ENCODE measurements around the gene ESPN. TPM values are rescaled to one million over a fixed set of nuclear protein-coding genes. Genes with fewer than 3 reads are reported as not detected.

The ESPN gene
- total RNA-seq, 1 experiment from 2014 or later, result 53.1 TPM

- H3T11ph ChIP-seq (ENCODE audit: low read length), result no peak overlapping the region
- H3K79me1 ChIP-seq (ENCODE audit: insufficient read depth, low read depth, low read length, poor library complexity, severe bottlenecking), result no peaks in the 10 kb centered on the region
- H3K27ac ChIP-seq (ENCODE audit: insufficient read length, low read depth, low read length), result no peak overlapping the region
- H2BK20ac ChIP-seq (ENCODE audit: low read depth, low read length, poor library complexity, severe bottlenecking), result no peak overlapping the region
- DNase-seq, result no peak
- H3K18ac ChIP-seq (ENCODE audit: insufficient read length, low read depth, low read length), result no peak overlapping the region
- no peak for TF ChIP-seq CTCF (conservative IDR thresholded peaks at IDR 0.05)
- no peaks in the 10 kb centered on the region for H3K79me2 ChIP-seq (ENCODE audit: insufficient read depth, low read length)
- H3K56ac ChIP-seq (ENCODE audit: insufficient read length, low read depth, low read length), result no peak overlapping the region
- no peaks in the 10 kb centered on the region for H4K20me1 ChIP-seq (ENCODE audit: control insufficient read depth, insufficient read depth, insufficient read length)
- H2BK12ac ChIP-seq (ENCODE audit: insufficient read length, low read depth, low read length), result no peak overlapping the region
- H2AK5ac ChIP-seq (ENCODE audit: insufficient read length, low read length), result no peak overlapping the region
- H3K9me3 Mint-ChIP-seq, result no peaks in the 10 kb centered on the region
- no peak overlapping the region for H3K4ac ChIP-seq (ENCODE audit: low read depth, low read length)
- no peak overlapping the region for H2BK5ac ChIP-seq (ENCODE audit: insufficient read length, low read length)
- no peak overlapping the region for H3K4me2 ChIP-seq (ENCODE audit: insufficient read depth, insufficient read length, low read length)
- H3K23ac ChIP-seq (ENCODE audit: insufficient read length, low read depth, low read length), result no peak overlapping the region
- no peaks in the 10 kb centered on the region for H3K23me2 ChIP-seq (ENCODE audit: insufficient read length, low read depth, low read length, poor library complexity, severe bottlenecking)
- H3K4me1 ChIP-seq (ENCODE audit: insufficient read depth, low read length), result no peaks in the 10 kb centered on the region
- peaks cover 0 to 3% of the 10 kb centered on the region in 2 experiments; a peak in 2 of 4 replicates for H3K4me1 Mint-ChIP-seq
- H3K27ac Mint-ChIP-seq, result peak overlapping the region in 1 of 3 experiments; percentile 65; a peak in 2 of 7 replicates
- no peak overlapping the region for H4K5ac ChIP-seq (ENCODE audit: insufficient read length, low read depth, low read length)
- no peak overlapping the region for H3K4me3 Mint-ChIP-seq
- H2AFZ ChIP-seq (ENCODE audit: low read length), result no peak overlapping the region
- no peak overlapping the region for H3K9ac ChIP-seq (ENCODE audit: extremely low read depth, insufficient read length, low read length)
- no peak overlapping the region for H2BK120ac ChIP-seq (ENCODE audit: low read depth, low read length, poor library complexity, severe bottlenecking)
- H3K9me3 ChIP-seq (ENCODE audit: control insufficient read depth, low read depth, low read length), result no peaks in the 10 kb centered on the region
- no peak overlapping the region; the same call in 1 of the 2 replicates for H3K14ac ChIP-seq (ENCODE audit: insufficient read depth, low read length)
- H3K27me3 ChIP-seq (ENCODE audit: insufficient read depth, low read length), result no peaks in the 10 kb centered on the region
- no peaks in the 10 kb centered on the region for H3K36me3 Mint-ChIP-seq (ENCODE audit: insufficient read depth in 1 of 3, low read depth in 3 of 3)
- no peak overlapping the region for H4K91ac ChIP-seq (ENCODE audit: insufficient read length, low read depth, low read length)
- H3K27me3 Mint-ChIP-seq (ENCODE audit: low read depth), result 0 out of 2 replicates have a peak, but pooled peaks cover 2% of the 10 kb centered on the region
- no peak overlapping the region for H4K8ac ChIP-seq (replicated peaks; ENCODE audit: insufficient read length, low read depth, low read length)
- no peak overlapping the region for H2BK15ac ChIP-seq (ENCODE audit: low read depth, low read length)
- WGBS (ENCODE audit: extremely low coverage, insufficient read length, low lambda C conversion rate), result no CpG with 5 or more reads among the region's 7 CpGs
Measured at GRCh38 chr1:6507037-6507428, 82.5 kb downstream of the ESPN start.
